Thoracic aorta (tissue), 2 donors: ENCODE results near the gene XPC. TPM values are rescaled to one million over a fixed set of nuclear protein-coding genes. Genes with fewer than 3 reads are reported as not detected.

ENCODE experiments used
- ATAC-seq: fragments of 150-250 bp; one replicate; pipeline ENCODE4 v1.8.0; 2017; ENCODE audit warnings: low read depth; ENCODE audit not compliant: insufficient number of reproducible peaks, low FRiP score
- DNase-seq: peaks from one replicate; pipeline ENCODE4 v3.0.0-alpha.2; 2020; ENCODE audit warnings: low spot score
- H3K27ac ChIP-seq, 2 donors: fragments of 200-600 bp; sonication (generic); 1 replicate in 1 of 2; 2 replicates in 1 of 2; pipeline ENCODE4 v1.5.1; 2016; ENCODE audit warnings: mild to moderate bottlenecking in 2 of 2, moderate library complexity in 2 of 2
- H3K27me3 ChIP-seq: fragments of 200-600 bp; sonication (generic); replicated peaks from 2 replicates; pipeline ENCODE4 v1.6.0; 2016; ENCODE audit warnings: mild to moderate bottlenecking; ENCODE audit not compliant: insufficient read depth
- H3K36me3 ChIP-seq: fragments of 200-600 bp; sonication (generic); one replicate; pipeline ENCODE4 v1.5.1; 2016
- H3K4me1 ChIP-seq, 2 donors: fragments of 200-600 bp; sonication (generic); 1 replicate in 1 of 2; 2 replicates in 1 of 2; pipeline versions ENCODE4 v1.5.1 to v1.6.0; 2016; ENCODE audit warnings: low read depth in 2 of 2, mild to moderate bottlenecking in 1 of 2; ENCODE audit not compliant: control insufficient read depth in 1 of 2
- H3K4me3 ChIP-seq: fragments of 200-600 bp; sonication (generic); 2 replicates; pipeline ENCODE4 v1.5.1; 2016; ENCODE audit warnings: mild to moderate bottlenecking
- H3K9me3 ChIP-seq: fragments of 200-600 bp; sonication (generic); 2 replicates; pipeline ENCODE4 v1.5.1; 2016
- CTCF ChIP-seq: fragments of 200-600 bp; sonication (generic); IDR thresholded peaks from one replicate; pipeline ENCODE4 v1.5.1; 2019; ENCODE audit warnings: antibody characterized with exemption
- total RNA-seq, 2 donors: library from RNA; depleted of rRNA; stranded (reverse); fragments of >200 nt; gene quantifications; one replicate each; pipeline versions ENCODE4 v1.1.0 to v1.2.3, GENCODE V29; 2016

Gene XPC
- total RNA-seq, 2 donors from 2014 or later, result 49.2 to 57.1 TPM

GRCh38 chr3:14223595-14223994 is 45.2 kb upstream of the XPC start:
- peaks cover 5% of the 10 kb centered on the region for H3K9me3 ChIP-seq
- H3K4me1 ChIP-seq, result no peaks in the 10 kb centered on the region
- no peak for ATAC-seq

GRCh38 chr3:14222900-14223594 is 44.6 kb upstream of the XPC start:
- no peak for ATAC-seq
- H3K9me3 ChIP-seq, result peaks cover 5% of the 10 kb centered on the region
- H3K27me3 ChIP-seq, result no peaks in the 10 kb centered on the region
- H3K4me1 ChIP-seq, result no peaks in the 10 kb centered on the region
- no peak overlapping the region for H3K4me3 ChIP-seq
- TF ChIP-seq CTCF, result no peak
- no peak for DNase-seq
- H3K27ac ChIP-seq, result no peak overlapping the region
- no peaks in the 10 kb centered on the region for H3K36me3 ChIP-seq

More at GRCh38 chr3:14223595-14223994, 45.2 kb upstream of the XPC start:
- Histone ChIP-seq H3K4me3 (no peak overlapping the region), H3K27ac (no peak overlapping the region), H3K27me3 (no peaks in the 10 kb centered on the region), H3K36me3 (no peaks in the 10 kb centered on the region)
- TF ChIP-seq CTCF, result no peak
- DNase-seq, result no peak

GRCh38 chr3:14222457-14222856 is 44.1 kb upstream of the XPC start:
- no peak for ATAC-seq
- H3K4me3 ChIP-seq, result no peak overlapping the region
- no peak for TF ChIP-seq CTCF

GRCh38 chr3:14221902-14222301 is 43.5 kb upstream of the XPC start:
- Histone ChIP-seq H3K27ac (no peak overlapping the region), H3K4me1 (no peaks in the 10 kb centered on the region), H3K27me3 (no peaks in the 10 kb centered on the region), H3K4me3 (no peak overlapping the region), H3K9me3 (peaks cover 5% of the 10 kb centered on the region), H3K36me3 (no peaks in the 10 kb centered on the region)
- no peak for DNase-seq
- no peak for ATAC-seq
- no peak for TF ChIP-seq CTCF

More at GRCh38 chr3:14222457-14222856, 44.1 kb upstream of the XPC start:
- Histone ChIP-seq H3K9me3 (peaks cover 5% of the 10 kb centered on the region), H3K27ac (no peak overlapping the region), H3K4me1 (no peaks in the 10 kb centered on the region), H3K36me3 (no peaks in the 10 kb centered on the region), H3K27me3 (no peaks in the 10 kb centered on the region)
- DNase-seq, result no peak

GRCh38 chr3:14220933-14221332 is 42.5 kb upstream of the XPC start:
- DNase-seq, result no peak
- Histone ChIP-seq H3K27me3 (no peaks in the 10 kb centered on the region), H3K36me3 (no peaks in the 10 kb centered on the region), H3K4me1 (no peaks in the 10 kb centered on the region), H3K4me3 (no peak overlapping the region), H3K9me3 (peaks cover 5% of the 10 kb centered on the region), H3K27ac (no peak overlapping the region)
- ATAC-seq, result no peak
- no peak for TF ChIP-seq CTCF
